CD4-positive, alpha-beta T cell treated with Interleukin-10 for 1 hour (primary cell): ENCODE measurements around the gene CHCHD4.
"Not testable (repeated sequence)": the region's sequence is repeated elsewhere in the genome, so short reads cannot be mapped to it uniquely, and the experiment has no call there.

Source experiments
- DNase-seq: peaks from one replicate; pipeline ENCODE4 v3.0.0-alpha.2; 2020

CHCHD4 gene

DNA sequence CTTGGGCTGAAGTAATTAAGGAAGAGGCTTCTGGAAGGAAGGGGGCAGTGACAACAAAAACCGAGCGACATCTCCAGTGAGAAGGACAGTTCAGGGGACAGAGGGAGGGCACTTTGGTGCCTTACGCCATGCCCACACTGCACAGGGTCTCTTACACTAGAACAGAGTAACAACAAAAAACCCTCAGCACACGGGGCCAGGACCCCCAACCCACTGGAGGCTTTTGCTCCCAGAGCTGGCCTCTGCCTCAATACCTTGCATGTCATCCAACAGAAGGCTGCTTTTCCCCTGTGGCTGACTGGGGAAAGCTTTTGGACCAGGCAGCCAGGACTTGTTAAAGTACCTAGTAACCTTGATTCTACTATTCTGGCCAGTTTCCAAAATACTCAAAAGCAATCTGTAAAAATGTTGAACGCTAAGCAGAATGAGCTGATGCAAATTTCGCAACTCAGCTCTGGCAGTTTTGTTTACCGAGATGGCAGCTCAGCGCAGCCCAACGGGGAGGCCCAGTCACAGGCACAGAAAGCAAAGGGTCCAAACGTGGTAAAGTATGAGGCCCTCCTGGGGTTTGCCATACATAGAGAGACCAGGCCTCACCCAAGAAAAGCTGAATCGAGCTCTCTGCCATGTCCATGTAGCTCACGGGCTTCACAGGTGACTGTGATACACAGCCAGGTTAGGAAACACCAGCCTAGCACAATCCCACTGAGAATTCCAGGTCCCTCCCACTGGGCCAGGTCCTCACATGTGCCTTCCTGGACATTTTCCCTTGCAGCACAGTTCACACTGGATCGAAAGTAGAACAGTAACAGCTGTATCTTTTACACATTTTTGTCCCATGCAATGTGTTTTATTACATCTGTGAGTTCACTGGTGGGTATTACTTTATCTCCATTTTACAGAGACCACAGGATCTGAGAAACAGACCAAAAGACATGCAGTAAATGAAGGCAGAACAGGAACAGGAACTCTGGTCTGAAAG, 6.0 kb downstream of the CHCHD4 start:
- no peak for DNase-seq

DNA sequence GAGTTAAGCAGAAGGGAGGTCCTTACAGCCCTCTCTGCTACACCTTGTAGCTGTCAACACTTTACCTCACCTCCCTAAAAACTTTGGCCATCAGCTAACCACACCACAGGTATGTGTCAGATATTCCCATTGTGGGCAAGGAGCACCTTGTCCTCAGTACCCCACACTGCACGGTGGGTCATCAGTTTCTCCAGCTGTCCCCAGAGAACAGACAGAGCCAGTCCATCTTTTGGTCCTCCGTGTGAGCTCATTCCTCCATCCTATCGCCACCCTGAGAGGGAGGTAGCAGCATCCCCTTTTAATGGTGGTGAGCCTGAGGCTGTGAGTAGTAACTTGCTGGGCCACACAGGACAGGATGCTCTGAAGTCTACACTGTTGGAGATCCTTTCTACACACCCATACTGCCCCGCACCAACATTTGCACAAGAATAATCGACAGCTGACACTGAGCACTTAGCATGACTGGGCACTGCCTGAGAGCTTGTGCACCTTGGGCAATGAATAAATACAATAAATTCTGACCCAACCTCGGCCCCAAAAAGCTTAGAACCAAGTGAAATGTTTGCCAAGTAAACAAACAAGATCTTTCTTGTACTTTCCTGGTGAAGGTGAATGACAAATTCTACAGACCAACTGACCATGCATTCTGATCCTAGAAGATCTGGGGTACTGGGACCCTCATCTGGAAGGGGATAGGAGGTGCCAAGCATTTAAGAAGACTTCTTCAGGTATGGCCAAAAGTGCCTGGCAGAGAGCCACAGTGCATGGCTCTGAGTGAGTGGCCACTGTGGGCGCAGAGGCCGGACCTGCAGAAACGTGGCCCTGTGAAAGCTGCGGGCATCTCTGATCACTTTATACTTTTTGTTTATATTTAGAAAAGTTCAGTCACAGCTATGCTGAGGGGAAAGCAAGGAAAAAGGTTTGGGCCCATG, 6.9 kb downstream of the CHCHD4 start:
- no peak for DNase-seq

DNA sequence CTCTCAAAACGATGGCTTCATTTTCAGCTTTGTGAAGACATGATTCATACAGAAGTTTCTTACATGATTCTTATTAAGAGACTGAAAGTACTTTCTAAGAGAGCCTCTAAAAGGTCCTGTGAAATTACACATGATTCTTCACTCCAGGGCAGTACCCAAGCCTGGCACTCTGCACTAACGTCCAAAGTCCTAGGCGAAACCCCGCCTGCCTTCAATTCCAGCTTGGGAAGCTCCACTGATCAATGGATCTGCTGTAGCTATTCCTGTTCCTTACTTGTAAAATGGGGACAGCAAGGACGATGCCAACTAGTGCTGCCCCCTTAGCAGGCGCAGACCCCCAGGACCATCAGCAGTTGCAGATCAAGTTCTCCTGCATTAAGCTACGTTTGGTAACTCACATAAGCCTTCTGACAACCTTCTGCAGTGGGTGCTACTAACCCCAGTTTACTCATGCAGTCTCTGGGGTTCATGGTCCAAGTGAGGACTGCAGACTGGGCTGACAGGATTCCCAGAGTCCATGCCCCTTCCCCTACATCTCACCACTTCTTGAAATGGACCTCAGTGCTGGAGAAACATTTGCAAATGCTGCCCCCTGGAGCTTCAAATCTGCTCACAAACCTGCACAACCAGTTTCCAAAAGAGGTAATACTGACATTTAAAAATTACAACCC, 10.6 kb downstream of the CHCHD4 start:
- DNase-seq, result no peak

DNA sequence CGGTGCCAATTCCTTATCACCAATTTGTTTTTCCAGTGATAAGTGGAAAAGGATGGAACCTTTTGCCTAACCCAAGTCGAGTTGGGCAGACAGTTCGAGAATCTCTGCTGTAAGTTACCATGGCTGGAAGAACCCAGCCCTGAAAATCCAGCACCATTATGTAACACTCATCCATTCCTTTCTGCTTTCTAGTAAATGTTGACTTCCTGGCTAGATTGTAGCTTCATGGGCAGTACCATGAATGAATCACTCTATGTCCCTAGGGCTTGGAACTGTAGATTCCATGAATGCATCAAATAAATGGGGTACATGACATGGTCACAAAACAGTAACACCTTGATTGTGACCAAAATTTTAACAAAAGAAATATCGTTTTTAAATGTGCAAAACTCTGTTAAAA, 14.0 kb downstream of the CHCHD4 start:
- DNase-seq, result no peak

DNA sequence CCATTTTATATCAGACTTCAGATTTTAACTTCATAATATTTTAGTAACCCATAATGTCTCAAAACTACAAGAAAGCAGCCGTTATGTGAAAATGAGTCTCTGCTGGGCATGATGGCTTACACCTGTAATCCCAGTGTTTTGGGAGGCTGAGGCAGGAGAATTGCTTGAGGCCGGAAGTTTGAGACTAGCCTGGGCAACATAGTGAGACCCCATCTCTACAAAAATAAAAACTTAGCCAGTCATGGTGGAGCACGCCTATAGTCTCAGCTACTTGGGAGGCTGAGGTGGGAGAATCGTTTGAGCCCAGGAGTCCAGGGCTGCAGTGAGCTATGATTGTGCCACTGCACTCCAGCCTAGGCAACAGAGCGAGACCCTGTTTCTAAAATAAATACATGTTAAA, 14.8 kb downstream of the CHCHD4 start:
- DNase-seq, result not testable (repeated sequence)

DNA sequence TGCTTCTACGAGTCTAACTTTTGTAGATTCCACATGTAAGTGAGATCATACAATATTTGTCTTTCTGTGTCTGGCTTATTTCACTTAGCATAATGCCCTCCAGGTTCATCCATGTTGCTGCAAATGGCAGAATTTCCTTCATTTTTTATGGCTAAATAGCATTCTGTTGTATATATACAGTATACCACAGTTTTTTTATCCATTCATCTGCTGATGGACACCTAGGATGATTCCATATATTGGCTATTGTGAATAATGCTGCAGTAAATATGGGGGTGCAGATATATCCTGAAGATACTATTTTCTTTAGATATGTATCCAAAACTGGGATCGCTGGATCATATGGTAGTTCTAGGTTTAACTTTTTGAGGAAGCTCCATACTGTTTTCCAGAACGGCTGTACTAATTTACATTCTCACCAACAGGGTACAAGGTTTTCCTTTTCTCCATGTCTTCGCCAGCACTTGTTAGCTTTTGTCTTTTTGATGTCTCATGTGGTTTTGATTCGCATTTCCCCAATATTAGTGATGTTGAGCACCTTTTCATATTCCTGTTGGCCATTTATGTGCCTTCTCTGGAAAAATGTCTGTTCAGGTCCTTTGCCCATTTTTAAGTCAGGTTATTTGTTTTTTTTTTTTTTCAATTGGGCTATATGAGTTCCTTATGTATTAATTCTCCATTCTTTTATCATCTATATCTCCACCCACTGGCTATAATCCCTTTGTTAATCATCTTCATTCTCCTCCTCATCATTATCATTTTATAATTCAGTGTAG, 26.9 kb downstream of the CHCHD4 start:
- no peak for DNase-seq

DNA sequence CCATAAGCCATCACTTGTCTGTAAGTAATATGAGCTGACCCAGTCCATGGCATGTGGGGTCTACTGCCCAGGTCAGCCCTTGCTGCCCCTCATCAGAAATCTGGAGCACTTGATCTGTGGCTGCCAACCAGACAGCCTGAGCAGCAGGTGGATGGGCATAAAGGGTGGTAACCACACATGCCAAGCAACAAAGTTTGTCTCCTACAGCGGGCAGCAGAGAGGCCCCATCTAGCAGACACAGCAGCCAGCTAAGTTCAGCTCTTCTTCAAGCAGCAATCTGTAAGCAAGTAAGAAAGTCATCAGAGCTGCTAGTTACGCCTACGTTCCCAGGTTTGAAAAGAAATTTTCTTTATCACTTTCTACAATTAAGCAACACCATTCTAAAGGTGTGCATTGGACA, 27.9 kb downstream of the CHCHD4 start:
- no peak for DNase-seq

DNA sequence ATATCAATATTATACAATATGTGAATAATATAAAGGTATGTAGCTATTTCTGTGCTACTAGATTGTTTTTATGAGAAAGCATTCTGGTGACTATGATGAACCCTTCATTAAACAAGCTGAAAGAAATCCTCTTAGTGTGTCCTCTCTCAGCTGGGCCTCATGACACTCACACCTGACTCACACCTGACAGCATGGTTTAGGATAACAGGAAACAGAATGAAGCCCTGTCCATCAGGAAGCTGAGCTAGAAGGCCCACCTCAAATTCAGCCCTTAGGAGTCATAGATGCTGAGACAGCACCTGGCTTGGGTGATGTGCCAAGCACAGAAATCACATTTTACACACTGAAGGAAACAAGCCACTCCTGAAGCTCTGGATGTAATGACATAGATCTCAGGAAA, 30.8 kb downstream of the CHCHD4 start:
- DNase-seq, result no peak

DNA sequence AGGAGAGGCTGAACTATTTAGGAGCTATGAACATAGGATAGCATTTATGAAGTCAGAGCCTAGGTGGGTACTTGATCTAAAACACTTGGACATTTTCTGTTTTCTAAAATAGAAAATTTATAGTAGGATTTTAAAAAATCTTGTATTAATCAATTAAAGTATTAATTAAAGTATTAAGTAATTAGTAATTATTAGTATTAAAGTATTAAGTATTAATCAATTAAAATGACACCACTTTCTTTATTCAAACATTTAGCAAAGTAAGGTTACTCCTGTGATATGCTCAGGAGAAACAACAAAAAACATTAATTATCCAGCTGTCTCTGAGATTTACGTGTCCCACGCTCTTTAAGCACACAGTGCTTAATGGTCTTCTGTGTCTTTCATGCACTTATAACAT, 32.2 kb downstream of the CHCHD4 start:
- no peak for DNase-seq

DNA sequence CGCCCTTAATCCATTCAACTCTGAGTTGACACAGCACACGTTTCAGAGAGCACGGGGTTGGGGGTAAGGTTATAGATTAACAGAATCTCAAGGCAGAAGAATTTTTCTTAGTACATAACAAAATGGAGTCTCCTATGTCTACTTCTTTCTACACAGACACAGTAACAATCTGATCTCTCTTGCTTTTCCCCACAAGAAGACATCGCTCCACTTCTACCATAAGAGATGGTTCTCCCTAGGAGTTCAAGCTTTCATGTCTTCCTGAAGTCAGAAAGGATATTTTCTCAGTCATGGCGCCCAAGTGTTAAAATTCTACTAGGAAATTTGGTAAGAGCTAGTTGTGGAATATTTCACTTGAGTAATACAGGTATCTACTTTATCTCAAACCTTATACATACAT, 32.7 kb downstream of the CHCHD4 start:
- not testable (repeated sequence) for DNase-seq

DNA sequence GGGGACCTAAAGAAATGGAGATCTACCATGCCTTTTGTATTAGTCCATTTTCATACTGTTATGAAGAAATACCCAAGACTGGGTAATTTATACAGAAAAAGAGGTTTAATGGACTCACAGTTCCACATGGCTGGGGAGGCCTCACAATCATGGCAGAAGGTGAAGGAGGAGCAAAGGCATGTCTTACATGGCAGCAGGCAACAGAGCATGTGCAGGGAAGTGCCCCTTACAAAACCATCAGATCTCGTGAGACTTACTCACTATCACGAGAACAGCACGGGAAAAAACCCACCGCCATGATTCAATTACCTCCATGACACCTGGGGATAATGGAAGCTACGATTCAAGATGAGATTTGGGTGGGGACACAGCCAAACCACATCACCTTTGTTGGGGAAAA, 37.2 kb downstream of the CHCHD4 start:
- not testable (repeated sequence) for DNase-seq

DNA sequence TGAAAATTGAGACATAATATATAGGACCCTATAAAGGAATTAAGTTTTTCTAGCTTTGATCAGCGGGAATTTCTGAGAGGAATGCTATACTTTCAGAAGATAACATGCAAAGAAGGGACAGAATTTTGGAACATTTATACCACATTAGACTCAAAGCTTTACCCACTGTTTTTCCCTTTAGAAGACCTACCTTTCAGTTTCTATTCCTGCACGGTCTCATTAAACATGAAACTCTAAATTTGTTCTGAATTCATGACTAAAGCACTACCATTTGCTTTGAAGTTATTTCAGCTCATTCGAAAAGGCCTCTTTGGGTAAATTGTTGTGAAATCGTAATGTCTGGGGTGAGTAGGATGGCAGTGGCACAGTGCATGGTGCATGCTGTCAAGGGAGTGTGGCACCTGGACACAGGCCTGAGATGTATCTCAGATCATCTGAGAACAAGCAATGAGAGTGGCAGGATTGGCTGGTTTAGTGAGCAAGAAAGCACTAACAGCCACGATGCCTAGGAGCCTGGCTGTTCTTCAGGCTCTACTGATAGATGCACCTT, 42.5 kb downstream of the CHCHD4 start:
- DNase-seq, result no peak

DNA sequence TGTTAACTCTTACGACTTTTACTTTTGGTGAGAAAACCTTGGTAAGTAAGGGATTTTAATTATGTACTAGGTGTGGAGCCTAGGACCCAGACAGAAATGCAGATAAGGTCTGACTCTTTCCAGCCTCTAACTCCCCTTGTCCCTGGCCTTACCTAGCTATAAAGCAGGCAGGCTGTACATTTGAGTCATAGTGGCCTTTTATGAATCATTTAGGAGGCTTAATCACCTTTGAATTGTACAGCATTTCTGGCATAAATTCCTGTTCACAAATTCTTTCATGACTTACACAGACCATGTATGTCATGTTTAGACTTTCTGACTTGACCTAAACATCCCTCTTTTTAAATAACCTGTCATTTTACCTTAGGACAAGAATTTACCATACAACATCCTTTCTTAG, 47.4 kb downstream of the CHCHD4 start:
- no peak for DNase-seq

DNA sequence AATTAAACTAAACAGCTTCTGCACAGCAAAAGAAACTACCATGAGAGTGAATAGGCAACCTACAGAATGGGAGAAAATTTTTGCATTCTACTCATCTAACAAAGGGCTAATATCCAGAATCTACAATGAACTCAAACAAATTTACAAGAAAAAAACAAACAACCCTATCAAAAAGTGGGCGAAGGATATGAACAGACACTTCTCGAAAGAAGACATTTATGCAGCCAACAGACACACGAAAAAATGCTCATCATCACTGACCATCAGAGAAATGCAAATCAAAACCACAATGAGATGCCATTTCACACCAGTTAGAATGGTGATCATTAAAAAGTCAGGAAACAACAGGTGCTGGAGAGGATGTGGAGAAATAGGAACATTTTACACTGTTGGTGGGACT, 49.4 kb downstream of the CHCHD4 start:
- not testable (repeated sequence) for DNase-seq

DNA sequence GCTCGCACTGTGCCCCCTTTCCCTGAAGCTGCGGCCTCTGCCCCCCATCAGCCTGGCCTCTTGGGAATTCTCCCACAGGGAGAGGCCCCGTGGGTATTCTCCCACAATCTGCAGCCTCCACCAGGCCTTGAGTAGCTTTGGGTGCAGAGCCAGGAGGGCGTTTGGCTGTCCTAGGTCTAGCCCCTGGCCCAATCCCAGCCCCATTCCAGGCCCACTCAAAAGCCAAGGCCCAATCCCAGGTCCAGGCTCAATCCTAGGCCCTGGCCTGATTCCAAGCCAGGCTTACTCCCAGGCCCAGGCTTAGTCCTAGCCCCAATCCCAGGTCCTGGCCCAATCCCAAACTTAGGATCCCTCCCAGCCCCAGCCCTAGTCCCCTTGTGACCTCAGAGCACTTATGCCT, 59.8 kb downstream of the CHCHD4 start:
- DNase-seq, result no peak

DNA sequence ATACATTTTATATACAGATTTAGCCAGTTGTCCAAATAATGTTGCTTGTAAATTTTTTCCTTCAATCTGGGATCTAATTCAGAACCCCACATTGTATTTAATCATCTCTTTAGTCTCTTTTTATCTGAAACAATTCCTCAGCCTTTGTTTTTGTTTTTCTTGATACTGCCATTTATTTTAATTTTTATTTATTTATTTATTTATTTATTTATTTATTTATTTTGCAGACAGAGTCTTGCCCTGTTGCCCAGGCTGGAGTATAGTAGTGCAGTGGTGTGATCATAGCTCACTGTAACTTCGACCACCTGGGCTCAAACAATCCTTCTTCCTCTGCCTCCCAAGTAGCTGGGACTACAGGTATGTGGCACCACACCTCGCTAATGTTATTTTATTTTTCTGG, 61.5 kb downstream of the CHCHD4 start:
- DNase-seq, result no peak
